GM23338 (cell line): ENCODE results near the gene MTIF2.

ENCODE experiments used
- CREB1 ChIP-seq: fragments of 250-450 bp; sonication (Bioruptor Pico); IDR thresholded peaks from 2 replicates; pipeline ENCODE4 v1.5.0; 2020; ENCODE audit warnings: low read depth, mild to moderate bottlenecking, moderate library complexity
- EZH2 ChIP-seq: fragments of 200-600 bp; sonication (generic); IDR thresholded peaks from one replicate; pipeline ENCODE4 v1.8.0; 2017; ENCODE audit warnings: antibody characterized with exemption, mild to moderate bottlenecking, low read depth; ENCODE audit not compliant: unreplicated experiment
- EZH2phosphoT487 ChIP-seq: fragments of 200-600 bp; sonication (generic); IDR thresholded peaks from one replicate; pipeline ENCODE4 v1.8.1; 2018; ENCODE audit warnings: antibody characterized with exemption; ENCODE audit not compliant: unreplicated experiment
- JUNB ChIP-seq: IDR thresholded peaks from one replicate; pipeline ENCODE4 v1.6.1; 2016; ENCODE audit warnings: antibody characterized with exemption; ENCODE audit not compliant: unreplicated experiment
- NANOG ChIP-seq: IDR thresholded peaks from 2 replicates; pipeline ENCODE4 v1.6.1; 2016; ENCODE audit warnings: antibody characterized with exemption, borderline replicate concordance
- POLR2AphosphoS5 ChIP-seq: IDR thresholded peaks from 2 replicates; pipeline ENCODE4 v1.6.1; 2016; ENCODE audit warnings: antibody characterized with exemption, low read depth
- STAT1 ChIP-seq: IDR thresholded peaks from one replicate; pipeline ENCODE4 v1.6.1; 2016; ENCODE audit warnings: antibody characterized with exemption; ENCODE audit not compliant: unreplicated experiment
- ZNF114 ChIP-seq: fragments of 250-450 bp; sonication (Bioruptor Pico); IDR thresholded peaks from 2 replicates; pipeline ENCODE4 v1.5.0; 2020; ENCODE audit warnings: mild to moderate bottlenecking, moderate library complexity
- ZNF331 ChIP-seq: fragments of 250-450 bp; sonication (Bioruptor Pico); IDR thresholded peaks from 2 replicates; pipeline ENCODE4 v1.5.0; 2020; ENCODE audit warnings: low read depth, mild to moderate bottlenecking, moderate library complexity
- TF ChIP-seq, protein P1 (sequence below), 2 experiments: fragments of 200-600 bp in 1 of 2; sonication (generic) in 1 of 2; conservative IDR thresholded peaks; 2 replicates each; pipeline versions ENCODE4 v1.5.1 to v1.6.1; 2016 to 2017; ENCODE audit warnings: antibody characterized with exemption in 2 of 2, low read depth in 2 of 2, mild to moderate bottlenecking in 2 of 2, moderate library complexity in 1 of 2
- TF ChIP-seq, protein P2 (sequence below): IDR thresholded peaks from 2 replicates; pipeline ENCODE4 v1.6.1; 2016; ENCODE audit warnings: antibody characterized with exemption
- TF ChIP-seq, protein P3 (sequence below): IDR thresholded peaks from one replicate; pipeline ENCODE4 v1.6.1; 2018; ENCODE audit warnings: antibody characterized with exemption; ENCODE audit not compliant: unreplicated experiment
- TF ChIP-seq, protein P4 (sequence below): fragments of 250-450 bp; sonication (Bioruptor Pico); IDR thresholded peaks from 2 replicates; pipeline ENCODE4 v1.5.0; 2020; ENCODE audit warnings: mild to moderate bottlenecking, moderate library complexity

DNA sequence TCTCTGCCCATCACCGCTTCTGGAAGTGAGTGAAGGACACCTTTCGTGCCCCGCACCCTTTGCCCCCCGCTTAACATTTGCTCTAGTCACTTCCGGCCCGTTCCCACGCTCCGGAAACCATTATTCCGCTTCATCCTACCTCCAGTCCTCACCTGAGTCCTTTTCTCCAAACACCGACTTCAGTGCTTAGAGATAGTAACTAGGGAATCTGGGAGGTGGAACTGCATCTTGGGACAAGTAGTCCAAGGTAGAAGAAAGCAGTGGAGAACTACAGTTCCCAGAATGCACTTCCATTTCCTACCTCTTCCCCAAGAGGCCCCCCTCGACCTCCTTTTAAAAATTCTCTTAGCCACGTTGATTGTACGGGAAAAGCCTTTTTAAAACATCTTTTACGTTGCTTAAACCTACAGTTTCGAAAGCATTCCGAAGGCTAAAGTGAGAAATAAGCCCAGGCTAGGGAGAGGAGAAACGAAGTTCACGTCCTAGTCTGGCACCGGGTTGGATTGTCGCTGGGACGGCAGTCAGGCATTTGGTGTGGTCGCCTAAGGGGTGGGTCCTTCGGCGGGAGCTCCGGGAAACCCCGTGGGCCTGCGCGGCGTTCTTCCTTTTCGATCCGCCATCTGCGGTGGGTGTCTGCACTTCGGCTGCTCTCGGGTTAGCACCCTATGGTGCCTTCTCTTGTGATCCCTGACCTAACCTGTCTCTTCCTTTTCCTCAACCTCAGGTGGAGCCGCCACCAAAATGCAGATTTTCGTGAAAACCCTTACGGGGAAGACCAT, 36.8 kb downstream of the MTIF2 start, which contains the start of the genes CLHC1 and RPS27A:
- TF ChIP-seq CREB1 (CRISPR knock-in tag): no peak
- TF ChIP-seq, protein P1, sequence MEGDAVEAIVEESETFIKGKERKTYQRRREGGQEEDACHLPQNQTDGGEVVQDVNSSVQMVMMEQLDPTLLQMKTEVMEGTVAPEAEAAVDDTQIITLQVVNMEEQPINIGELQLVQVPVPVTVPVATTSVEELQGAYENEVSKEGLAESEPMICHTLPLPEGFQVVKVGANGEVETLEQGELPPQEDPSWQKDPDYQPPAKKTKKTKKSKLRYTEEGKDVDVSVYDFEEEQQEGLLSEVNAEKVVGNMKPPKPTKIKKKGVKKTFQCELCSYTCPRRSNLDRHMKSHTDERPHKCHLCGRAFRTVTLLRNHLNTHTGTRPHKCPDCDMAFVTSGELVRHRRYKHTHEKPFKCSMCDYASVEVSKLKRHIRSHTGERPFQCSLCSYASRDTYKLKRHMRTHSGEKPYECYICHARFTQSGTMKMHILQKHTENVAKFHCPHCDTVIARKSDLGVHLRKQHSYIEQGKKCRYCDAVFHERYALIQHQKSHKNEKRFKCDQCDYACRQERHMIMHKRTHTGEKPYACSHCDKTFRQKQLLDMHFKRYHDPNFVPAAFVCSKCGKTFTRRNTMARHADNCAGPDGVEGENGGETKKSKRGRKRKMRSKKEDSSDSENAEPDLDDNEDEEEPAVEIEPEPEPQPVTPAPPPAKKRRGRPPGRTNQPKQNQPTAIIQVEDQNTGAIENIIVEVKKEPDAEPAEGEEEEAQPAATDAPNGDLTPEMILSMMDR (conservative IDR thresholded peaks at IDR 0.05; ENCODE audit: low read depth in 2 of 2): no peak
- no peak for TF ChIP-seq EZH2
- TF ChIP-seq NANOG: peak; percentile 12; the same call in 1 of the 2 replicates
- no peak for TF ChIP-seq JUNB
- no peak for TF ChIP-seq EZH2phosphoT487
- TF ChIP-seq, protein P2, sequence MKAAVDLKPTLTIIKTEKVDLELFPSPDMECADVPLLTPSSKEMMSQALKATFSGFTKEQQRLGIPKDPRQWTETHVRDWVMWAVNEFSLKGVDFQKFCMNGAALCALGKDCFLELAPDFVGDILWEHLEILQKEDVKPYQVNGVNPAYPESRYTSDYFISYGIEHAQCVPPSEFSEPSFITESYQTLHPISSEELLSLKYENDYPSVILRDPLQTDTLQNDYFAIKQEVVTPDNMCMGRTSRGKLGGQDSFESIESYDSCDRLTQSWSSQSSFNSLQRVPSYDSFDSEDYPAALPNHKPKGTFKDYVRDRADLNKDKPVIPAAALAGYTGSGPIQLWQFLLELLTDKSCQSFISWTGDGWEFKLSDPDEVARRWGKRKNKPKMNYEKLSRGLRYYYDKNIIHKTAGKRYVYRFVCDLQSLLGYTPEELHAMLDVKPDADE: peak; percentile 91
- TF ChIP-seq, protein P3, sequence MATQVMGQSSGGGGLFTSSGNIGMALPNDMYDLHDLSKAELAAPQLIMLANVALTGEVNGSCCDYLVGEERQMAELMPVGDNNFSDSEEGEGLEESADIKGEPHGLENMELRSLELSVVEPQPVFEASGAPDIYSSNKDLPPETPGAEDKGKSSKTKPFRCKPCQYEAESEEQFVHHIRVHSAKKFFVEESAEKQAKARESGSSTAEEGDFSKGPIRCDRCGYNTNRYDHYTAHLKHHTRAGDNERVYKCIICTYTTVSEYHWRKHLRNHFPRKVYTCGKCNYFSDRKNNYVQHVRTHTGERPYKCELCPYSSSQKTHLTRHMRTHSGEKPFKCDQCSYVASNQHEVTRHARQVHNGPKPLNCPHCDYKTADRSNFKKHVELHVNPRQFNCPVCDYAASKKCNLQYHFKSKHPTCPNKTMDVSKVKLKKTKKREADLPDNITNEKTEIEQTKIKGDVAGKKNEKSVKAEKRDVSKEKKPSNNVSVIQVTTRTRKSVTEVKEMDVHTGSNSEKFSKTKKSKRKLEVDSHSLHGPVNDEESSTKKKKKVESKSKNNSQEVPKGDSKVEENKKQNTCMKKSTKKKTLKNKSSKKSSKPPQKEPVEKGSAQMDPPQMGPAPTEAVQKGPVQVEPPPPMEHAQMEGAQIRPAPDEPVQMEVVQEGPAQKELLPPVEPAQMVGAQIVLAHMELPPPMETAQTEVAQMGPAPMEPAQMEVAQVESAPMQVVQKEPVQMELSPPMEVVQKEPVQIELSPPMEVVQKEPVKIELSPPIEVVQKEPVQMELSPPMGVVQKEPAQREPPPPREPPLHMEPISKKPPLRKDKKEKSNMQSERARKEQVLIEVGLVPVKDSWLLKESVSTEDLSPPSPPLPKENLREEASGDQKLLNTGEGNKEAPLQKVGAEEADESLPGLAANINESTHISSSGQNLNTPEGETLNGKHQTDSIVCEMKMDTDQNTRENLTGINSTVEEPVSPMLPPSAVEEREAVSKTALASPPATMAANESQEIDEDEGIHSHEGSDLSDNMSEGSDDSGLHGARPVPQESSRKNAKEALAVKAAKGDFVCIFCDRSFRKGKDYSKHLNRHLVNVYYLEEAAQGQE: no peak
- peak; percentile 91 for TF ChIP-seq POLR2AphosphoS5
- no peak for TF ChIP-seq ZNF114
- no peak for TF ChIP-seq STAT1
- no peak for TF ChIP-seq ZNF331 (CRISPR knock-in tag)
- TF ChIP-seq, protein P4, sequence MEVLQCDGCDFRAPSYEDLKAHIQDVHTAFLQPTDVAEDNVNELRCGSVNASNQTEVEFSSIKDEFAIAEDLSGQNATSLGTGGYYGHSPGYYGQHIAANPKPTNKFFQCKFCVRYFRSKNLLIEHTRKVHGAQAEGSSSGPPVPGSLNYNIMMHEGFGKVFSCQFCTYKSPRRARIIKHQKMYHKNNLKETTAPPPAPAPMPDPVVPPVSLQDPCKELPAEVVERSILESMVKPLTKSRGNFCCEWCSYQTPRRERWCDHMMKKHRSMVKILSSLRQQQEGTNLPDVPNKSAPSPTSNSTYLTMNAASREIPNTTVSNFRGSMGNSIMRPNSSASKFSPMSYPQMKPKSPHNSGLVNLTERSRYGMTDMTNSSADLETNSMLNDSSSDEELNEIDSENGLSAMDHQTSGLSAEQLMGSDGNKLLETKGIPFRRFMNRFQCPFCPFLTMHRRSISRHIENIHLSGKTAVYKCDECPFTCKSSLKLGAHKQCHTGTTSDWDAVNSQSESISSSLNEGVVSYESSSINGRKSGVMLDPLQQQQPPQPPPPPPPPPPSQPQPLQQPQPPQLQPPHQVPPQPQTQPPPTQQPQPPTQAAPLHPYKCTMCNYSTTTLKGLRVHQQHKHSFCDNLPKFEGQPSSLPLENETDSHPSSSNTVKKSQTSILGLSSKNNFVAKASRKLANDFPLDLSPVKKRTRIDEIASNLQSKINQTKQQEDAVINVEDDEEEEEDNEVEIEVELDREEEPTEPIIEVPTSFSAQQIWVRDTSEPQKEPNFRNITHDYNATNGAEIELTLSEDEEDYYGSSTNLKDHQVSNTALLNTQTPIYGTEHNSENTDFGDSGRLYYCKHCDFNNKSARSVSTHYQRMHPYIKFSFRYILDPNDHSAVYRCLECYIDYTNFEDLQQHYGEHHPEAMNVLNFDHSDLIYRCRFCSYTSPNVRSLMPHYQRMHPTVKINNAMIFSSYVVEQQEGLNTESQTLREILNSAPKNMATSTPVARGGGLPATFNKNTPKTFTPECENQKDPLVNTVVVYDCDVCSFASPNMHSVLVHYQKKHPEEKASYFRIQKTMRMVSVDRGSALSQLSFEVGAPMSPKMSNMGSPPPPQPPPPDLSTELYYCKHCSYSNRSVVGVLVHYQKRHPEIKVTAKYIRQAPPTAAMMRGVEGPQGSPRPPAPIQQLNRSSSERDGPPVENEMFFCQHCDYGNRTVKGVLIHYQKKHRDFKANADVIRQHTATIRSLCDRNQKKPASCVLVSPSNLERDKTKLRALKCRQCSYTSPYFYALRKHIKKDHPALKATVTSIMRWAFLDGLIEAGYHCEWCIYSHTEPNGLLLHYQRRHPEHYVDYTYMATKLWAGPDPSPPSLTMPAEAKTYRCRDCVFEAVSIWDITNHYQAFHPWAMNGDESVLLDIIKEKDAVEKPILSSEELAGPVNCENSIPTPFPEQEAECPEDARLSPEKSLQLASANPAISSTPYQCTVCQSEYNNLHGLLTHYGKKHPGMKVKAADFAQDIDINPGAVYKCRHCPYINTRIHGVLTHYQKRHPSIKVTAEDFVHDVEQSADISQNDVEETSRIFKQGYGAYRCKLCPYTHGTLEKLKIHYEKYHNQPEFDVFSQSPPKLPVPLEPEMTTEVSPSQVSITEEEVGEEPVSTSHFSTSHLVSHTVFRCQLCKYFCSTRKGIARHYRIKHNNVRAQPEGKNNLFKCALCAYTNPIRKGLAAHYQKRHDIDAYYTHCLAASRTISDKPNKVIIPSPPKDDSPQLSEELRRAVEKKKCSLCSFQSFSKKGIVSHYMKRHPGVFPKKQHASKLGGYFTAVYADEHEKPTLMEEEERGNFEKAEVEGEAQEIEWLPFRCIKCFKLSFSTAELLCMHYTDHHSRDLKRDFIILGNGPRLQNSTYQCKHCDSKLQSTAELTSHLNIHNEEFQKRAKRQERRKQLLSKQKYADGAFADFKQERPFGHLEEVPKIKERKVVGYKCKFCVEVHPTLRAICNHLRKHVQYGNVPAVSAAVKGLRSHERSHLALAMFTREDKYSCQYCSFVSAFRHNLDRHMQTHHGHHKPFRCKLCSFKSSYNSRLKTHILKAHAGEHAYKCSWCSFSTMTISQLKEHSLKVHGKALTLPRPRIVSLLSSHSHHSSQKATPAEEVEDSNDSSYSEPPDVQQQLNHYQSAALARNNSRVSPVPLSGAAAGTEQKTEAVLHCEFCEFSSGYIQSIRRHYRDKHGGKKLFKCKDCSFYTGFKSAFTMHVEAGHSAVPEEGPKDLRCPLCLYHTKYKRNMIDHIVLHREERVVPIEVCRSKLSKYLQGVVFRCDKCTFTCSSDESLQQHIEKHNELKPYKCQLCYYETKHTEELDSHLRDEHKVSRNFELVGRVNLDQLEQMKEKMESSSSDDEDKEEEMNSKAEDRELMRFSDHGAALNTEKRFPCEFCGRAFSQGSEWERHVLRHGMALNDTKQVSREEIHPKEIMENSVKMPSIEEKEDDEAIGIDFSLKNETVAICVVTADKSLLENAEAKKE (CRISPR knock-in tag): no peak
